Ovary (tissue), 3 donors: ENCODE results near the gene MAP2K1.

ENCODE experiments used
- EP300 ChIP-seq: sonication (generic); formaldehyde crosslinking; IDR thresholded peaks from one replicate; pipeline ENCODE4 v1.6.1; 2017; ENCODE audit warnings: antibody characterized with exemption
- POLR2A ChIP-seq: fragments of 450-650 bp; IDR thresholded peaks from one replicate; pipeline ENCODE4 v1.6.1; 2017; ENCODE audit warnings: antibody characterized with exemption, mild to moderate bottlenecking, moderate library complexity
- TF ChIP-seq, protein P1 (sequence below), 3 donors: fragments of 450-650 bp in 2 of 3; fragments of 200-600 bp in 1 of 3; IDR thresholded peaks; one replicate each; pipeline versions ENCODE4 v1.5.1 to v1.8.0; 2016 to 2022; ENCODE audit warnings: antibody characterized with exemption in 3 of 3, mild to moderate bottlenecking in 1 of 3
- donor health status: DM: no; HTN: no; CAD: no.

DNA sequence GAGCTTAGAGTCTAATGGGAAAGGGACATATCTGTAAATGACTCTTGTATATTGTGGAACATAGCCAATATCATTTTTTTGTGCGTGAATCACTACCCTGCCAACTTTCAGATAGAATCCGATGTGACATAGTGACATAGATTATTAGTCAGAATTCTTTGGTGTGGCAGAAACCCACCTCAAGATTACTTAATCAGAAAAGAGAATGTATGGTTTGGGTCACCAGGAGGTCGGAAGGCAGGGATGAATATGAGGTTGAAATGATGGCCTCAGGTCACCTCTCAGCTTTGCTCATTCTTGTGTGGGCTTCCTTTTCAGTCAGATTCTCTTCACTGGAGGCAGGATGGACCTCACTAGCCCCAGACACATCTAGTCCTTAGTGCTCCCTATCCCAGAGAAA, 69.5 kb downstream of the MAP2K1 start:
- TF ChIP-seq POLR2A (no peak), EP300 (no peak)
- TF ChIP-seq, protein P1, sequence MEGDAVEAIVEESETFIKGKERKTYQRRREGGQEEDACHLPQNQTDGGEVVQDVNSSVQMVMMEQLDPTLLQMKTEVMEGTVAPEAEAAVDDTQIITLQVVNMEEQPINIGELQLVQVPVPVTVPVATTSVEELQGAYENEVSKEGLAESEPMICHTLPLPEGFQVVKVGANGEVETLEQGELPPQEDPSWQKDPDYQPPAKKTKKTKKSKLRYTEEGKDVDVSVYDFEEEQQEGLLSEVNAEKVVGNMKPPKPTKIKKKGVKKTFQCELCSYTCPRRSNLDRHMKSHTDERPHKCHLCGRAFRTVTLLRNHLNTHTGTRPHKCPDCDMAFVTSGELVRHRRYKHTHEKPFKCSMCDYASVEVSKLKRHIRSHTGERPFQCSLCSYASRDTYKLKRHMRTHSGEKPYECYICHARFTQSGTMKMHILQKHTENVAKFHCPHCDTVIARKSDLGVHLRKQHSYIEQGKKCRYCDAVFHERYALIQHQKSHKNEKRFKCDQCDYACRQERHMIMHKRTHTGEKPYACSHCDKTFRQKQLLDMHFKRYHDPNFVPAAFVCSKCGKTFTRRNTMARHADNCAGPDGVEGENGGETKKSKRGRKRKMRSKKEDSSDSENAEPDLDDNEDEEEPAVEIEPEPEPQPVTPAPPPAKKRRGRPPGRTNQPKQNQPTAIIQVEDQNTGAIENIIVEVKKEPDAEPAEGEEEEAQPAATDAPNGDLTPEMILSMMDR (IDR thresholded peaks at IDR 0.05): no peak
